AG20443 (cell line): ENCODE data around the gene APEX2.
"Not testable (repeated sequence)": the region's sequence is repeated elsewhere in the genome, so short reads cannot be mapped to it uniquely, and the experiment has no call there.

ENCODE experiments used
- DNase-seq: peaks from one replicate; pipeline ENCODE4 v3.0.0; 2012; ENCODE audit warnings: low spot score, mixed read lengths

APEX2 gene

DNA sequence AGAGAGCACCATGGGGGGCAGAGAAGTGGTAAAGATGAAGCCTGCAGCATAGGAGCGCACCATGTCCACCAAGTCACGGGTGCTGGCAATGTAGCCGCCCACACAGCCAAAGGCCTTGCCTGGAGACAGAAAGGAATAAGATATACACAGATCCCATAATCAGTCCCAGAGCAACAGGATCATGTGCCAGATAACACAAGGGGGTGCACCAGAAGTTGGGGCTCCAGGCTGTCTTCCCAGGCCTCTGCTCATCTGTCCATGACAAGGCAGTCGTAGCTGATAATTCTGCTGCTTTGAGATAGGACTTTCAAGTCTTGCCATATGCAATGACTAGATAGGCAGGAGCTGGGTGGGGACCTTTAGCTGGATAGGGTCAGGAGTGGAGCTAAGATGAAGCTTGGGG is 14.7 kb downstream of the APEX2 start:
- no peak for DNase-seq

DNA sequence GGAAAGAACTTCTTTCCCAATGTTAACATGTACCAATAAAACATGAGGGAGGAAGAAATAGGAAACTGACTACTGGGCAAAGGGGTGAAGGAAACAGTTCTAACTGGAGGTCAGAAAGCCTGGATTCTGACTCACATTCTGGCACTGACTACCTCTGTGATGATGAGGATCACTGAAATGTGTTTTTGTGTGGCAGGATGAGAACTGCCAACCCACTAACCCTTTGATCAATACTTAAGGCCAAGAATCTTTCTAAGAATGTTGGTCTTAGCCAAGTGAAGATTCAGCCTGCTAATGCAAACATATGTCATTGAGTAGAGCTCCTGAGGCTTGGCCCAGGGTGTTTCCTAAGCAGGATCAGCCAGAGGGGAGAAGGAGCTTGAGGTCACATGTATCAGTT is 26.0 kb downstream of the APEX2 start:
- DNase-seq: peak; percentile 8

GRCh38 chrX:55026840-55027239 is 26.7 kb downstream of the APEX2 start:
- DNase-seq: no peak

- no peak for DNase-seq
Measured at GRCh38 chrX:55028040-55028439, 27.9 kb downstream of the APEX2 start.

GRCh38 chrX:55028611-55029010 is 28.4 kb downstream of the APEX2 start:
- DNase-seq: no peak

GRCh38 chrX:55029291-55029690 is 29.1 kb downstream of the APEX2 start:
- no peak for DNase-seq

DNA sequence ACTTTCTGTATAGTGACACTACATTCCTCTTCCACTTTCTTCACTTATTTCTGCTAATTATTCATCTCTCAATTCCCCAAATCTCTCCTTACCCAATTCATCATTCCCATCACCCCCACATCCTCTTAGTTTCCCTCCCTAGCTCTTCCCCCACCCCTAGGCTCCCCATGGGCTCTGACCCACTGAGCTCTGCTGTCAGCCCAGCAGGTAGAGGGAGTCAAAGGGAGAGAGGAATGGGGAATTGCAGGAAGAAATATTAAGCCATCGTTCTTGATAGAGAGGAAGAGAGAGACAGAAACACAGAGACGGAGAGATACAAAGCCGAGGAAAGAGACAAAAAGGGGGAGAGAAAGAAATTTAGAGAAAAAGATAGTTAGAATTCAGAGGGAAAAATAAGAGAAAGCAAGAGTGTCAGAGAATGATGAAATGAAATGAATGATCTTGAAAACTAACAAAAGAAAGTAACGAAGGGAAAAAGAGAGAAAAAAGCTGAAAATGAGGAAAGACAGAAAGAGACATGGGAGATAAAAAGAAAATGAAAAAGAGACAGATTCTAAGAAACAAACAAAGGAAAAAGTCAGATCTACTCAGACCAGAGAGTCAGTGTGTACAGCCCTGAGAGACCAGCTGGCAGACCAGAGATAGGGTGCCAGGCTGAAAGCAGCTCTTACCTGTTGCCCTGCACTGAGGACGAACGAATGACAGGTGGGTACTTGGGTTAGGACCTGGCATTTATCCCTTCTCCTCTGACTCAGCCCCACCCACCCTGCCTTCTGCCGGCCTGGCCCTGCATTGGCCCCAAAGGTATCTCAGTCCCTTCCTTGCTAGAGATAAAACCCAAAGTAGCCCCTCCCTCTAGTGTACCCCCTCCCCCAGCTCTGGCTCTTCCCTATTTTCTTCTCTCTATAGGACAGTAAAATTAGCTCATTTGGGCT is 30.4 kb downstream of the APEX2 start, which contains the start of gene ALAS2:
Gene ALAS2, minus strand, starts transcription at position 707 of the 935 bp plus-strand sequence. CDS start 4,977 bp downstream, outside the sequence.
- DNase-seq: no peak

- DNase-seq: no peak
Measured at GRCh38 chrX:55033429-55033828, 33.3 kb downstream of the APEX2 start.

DNA sequence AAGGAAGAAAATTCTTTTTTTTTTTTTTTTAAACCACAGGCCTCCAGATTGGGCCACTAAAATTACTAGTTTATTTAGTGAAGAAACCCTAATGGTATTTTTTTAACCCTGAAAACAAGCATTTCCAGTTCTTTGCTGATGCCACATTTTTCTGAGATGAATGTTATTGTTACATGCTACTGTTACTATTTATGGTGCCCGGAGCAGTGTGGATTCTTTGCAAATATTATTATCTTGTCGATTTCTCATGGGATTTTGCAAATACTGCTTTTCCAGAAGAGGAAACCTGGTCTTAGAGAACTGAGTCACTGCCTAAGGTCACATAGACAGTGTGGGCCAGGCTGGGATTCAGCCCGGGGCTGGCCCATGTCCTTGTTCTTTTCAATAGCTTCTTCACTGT is 39.3 kb downstream of the APEX2 start:
- DNase-seq: no peak

DNA sequence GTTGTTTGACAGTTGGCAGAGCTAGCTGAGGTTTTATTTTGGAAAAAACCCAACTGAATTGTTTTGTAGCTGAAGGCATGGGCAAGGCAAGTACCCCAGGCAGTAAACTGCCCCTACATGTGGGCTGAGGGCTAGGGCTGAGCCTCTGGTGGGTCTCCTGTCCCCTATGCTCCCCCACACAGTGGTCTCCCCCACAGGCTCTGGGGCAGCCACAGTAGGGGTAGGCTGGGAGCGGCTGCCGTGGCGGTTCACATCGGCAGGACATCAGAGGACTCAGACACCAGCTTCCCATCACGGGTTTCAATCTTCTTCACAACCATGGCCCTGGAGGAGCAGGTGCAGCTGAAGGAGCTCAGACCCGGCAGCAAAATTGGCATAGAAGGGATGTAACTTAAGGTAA is 41.4 kb downstream of the APEX2 start:
- DNase-seq: no peak

GRCh38 chrX:55050599-55050998 is 50.4 kb downstream of the APEX2 start:
- not testable (repeated sequence) for DNase-seq

DNA sequence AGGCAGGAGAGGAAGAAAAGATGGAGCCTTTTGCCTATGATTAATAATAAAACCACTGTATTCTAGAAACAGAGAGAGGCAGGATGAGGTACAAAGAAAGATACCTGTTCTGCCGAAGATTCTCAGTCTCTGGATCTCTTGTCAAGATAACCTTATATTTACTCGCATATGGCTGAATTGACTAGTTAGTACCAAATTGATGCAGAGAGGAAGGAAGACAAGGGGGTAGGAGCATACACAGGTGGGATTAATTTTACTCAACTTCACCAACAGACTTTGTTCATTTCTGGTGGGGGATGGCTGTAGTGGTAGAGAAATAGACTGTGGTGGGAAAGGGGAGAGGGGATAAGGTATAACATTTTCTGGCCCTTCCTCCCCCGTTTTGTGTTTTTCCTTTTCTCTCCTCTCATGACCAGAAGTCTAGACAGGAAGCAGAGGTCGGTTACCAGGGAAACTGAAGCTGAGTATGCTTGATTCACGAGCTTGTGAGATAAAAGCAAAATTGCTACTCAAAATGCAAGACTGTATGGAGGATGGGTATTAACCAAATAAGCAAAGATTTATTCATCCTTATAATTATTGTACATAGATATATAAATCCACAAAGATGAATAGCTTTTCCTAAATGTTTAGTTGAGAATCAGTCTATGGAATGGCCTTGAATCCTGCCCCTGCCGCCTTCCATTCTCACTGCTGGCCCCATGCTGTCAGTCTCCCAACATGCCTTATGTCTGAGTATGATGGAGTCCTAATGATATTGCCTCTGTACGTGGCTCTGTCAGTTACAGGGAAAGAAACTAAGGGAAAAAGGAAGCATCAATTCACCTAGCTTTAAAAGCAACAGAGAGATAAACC is 56.9 kb downstream of the APEX2 start:
- no peak for DNase-seq

- DNase-seq: peak; percentile 16
Measured at GRCh38 chrX:55057675-55058249, 57.6 kb downstream of the APEX2 start.
